ENCODE data around the gene PYCR2. TPM values are rescaled to one million over a fixed set of nuclear protein-coding genes. Genes with fewer than 3 reads are reported as not detected.
"Not testable (repeated sequence)": the region's sequence is repeated elsewhere in the genome, so short reads cannot be mapped to it uniquely, and the experiment has no call there.

Gene PYCR2
- 100 to 1,000 TPM; 156 to 161 (median 158) TPM for total RNA-seq

DNA sequence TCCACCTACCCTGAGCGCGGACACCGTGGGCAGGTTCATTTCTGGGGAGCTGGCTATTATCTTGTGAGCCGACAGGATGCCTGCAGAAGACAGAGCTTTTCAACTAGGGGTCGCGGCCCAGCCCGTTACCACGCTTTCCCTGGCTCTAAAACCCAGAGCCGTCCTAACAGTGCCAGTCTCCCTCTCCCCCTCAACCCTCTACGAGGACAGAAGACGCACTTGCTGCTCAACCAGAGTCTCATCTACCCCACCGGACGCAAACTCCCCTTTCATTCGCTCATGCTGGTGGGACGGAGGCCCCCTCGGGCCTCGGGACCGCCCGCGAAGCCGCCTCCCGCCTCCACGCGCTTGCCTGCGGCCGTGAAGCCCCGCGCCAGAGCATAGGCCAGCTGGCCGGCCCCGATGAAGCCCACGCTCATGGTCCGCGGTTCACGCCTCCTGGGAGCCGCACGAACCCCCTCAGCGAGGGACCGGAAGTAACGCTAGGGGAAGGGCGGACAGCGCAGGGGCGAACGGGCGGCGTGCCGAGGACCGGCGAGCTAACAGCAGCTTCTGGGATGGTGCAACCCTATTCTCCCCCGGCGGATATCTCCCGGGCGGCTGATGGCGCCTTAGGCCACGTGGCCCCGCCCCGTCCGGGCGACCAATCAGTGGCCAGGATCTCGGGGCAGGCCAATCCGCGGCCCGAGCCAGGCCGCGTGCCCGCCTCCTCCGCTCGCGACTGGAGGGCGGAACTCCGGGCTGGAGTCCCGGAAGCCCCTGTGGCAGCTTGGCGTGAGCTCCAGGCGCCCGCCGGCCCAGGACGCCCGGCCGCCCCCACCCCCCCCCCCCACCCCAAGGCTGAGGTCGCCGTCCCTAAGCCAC is at the start of gene PYCR2:
TSS of gene PYCR2 (minus strand) at position 559 of the 864 bp plus-strand sequence. CDS start at position 419, 140 bp downstream.
- peak within 1 kb of the TSS; percentile 95 for H3K4me3 Mint-ChIP-seq
- ATAC-seq, result peak; percentile 98 to 99
- no peaks in the 10 kb centered on the region for H3K27me3 Mint-ChIP-seq (ENCODE audit: low read depth)
- peaks cover 47% of the 10 kb centered on the region for H3K4me1 Mint-ChIP-seq (ENCODE audit: low read depth)
- no peaks in the 10 kb centered on the region for H3K9me3 Mint-ChIP-seq
- peak; percentile 91 for DNase-seq
- H3K36me3 Mint-ChIP-seq (ENCODE audit: insufficient read depth), result peaks cover 14% of the 10 kb centered on the region

DNA sequence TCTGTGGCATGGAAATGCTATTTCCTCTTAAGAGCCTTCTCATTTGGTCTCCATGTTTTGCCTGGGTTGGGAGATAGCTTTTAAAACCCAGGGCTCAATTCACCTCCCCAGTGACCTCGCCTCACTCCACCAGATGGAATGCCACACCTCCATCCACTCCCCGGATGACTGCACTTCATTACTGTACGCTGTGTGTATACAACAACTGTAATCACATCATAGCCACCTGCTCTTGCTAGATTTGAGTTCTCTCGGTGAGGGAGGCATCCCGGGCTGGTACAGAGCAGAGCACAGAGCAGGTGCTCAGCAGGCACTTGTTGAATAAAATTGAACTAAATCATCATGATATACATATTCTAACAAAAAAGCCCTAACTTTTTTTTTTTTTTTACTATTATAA is 49.1 kb upstream of the PYCR2 start:
- peaks cover 4% of the 10 kb centered on the region for H3K4me1 Mint-ChIP-seq (ENCODE audit: low read depth)
- no peak overlapping the region for H3K4me3 Mint-ChIP-seq
- ATAC-seq (no peak), DNase-seq (no peak)
- no peaks in the 10 kb centered on the region for H3K27me3 Mint-ChIP-seq (ENCODE audit: low read depth)
- no peaks in the 10 kb centered on the region for H3K9me3 Mint-ChIP-seq
- H3K36me3 Mint-ChIP-seq (ENCODE audit: insufficient read depth), result no peaks in the 10 kb centered on the region

DNA sequence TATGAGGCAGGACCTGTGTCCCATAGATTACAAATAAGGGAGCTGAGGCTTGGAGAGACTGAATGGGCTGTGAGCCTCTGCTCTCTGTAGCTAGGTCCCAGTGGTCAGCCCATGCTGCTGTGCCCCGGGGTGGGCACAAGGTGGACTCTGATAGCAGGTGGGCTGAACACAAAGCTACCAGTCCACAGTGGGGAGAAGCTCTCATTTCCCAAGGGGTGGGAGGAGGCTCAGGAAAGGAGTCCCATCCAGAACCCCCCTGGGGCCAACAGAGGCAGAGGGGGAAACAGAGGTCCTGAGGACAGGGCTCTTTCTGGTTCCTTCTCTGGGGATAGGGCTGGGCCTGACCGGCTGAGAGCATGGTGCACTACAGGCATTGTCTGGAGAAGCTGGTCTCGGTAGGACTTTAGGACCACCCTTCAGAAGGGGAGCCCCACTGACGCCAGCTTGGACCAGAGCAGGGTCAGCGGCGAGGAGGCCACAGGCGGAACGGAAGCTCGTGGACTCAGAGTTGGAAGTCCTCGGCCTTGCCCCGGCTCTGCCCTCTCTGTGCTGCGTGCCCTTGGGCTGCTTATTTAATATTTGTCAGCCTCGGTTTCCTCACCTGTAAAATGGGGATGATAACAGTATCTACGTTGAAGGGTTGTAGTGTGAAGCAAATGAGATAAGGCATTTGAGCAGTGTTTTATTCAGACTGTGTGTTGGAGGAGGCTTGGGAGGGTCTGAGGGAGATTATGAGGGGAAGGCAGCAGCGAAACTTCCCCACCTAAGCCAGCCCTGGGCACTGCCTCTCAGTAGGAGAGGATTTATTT is 48.5 kb upstream of the PYCR2 start:
- DNase-seq (no peak), ATAC-seq (no peak)
- Mint-ChIP-seq H3K4me3 (no peak overlapping the region), H3K36me3 (ENCODE audit: insufficient read depth) (no peaks in the 10 kb centered on the region), H3K4me1 (ENCODE audit: low read depth) (peaks cover 4% of the 10 kb centered on the region), H3K27me3 (ENCODE audit: low read depth) (no peaks in the 10 kb centered on the region), H3K9me3 (no peaks in the 10 kb centered on the region)

GRCh38 chr1:225970592-225971157 is 46.6 kb upstream of the PYCR2 start:
- not testable (repeated sequence) for H3K4me3 Mint-ChIP-seq; H3K27me3 Mint-ChIP-seq (ENCODE audit: low read depth); H3K36me3 Mint-ChIP-seq (ENCODE audit: insufficient read depth); H3K9me3 Mint-ChIP-seq; DNase-seq; H3K4me1 Mint-ChIP-seq (ENCODE audit: low read depth); ATAC-seq

- not testable (repeated sequence) for H3K36me3 Mint-ChIP-seq (ENCODE audit: insufficient read depth); ATAC-seq
Measured at GRCh38 chr1:225969751-225970150, 45.7 kb upstream of the PYCR2 start.

GRCh38 chr1:225965231-225965630 is 41.2 kb upstream of the PYCR2 start:
- no peaks in the 10 kb centered on the region for H3K9me3 Mint-ChIP-seq
- H3K36me3 Mint-ChIP-seq (ENCODE audit: insufficient read depth), result no peaks in the 10 kb centered on the region
- DNase-seq (no peak), ATAC-seq (no peak)
- H3K27me3 Mint-ChIP-seq (ENCODE audit: low read depth), result peaks cover 6% of the 10 kb centered on the region
- no peaks in the 10 kb centered on the region for H3K4me1 Mint-ChIP-seq (ENCODE audit: low read depth)
- H3K4me3 Mint-ChIP-seq, result no peak overlapping the region

More at GRCh38 chr1:225969751-225970150, 45.7 kb upstream of the PYCR2 start:
- not testable (repeated sequence) for H3K4me3 Mint-ChIP-seq; H3K27me3 Mint-ChIP-seq (ENCODE audit: low read depth); H3K4me1 Mint-ChIP-seq (ENCODE audit: low read depth); DNase-seq; H3K9me3 Mint-ChIP-seq

GRCh38 chr1:225963735-225964530 is 39.9 kb upstream of the PYCR2 start:
- Mint-ChIP-seq H3K9me3 (no peaks in the 10 kb centered on the region), H3K27me3 (ENCODE audit: low read depth) (peaks cover 6% of the 10 kb centered on the region)
- ATAC-seq, result no peak

DNA sequence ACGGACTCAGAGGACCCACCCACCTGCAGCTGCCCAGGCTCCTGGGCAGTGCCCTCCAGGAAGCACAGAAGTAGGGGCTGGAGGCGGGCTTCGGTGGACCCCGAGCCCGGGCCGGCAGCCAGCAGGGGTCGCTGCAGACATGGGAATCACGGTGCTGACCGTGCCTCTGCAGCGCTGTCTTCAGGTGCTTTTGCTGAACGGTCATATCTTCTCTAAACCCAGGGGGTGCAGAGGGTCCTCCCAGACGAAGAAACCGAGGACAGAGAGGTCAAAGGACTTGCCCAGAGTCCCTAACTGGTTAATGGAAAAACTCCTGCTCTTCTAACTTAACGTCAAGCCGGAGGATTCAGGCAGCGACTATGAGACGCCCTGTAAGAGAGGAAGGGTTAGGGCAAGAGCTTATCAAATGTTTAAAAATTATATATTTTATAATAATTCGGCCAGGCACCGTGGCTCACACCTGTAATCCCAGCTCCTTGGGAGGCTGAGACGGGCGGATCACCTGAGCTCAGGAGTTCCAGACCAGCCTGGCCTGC is 38.5 kb upstream of the PYCR2 start:
- no peaks in the 10 kb centered on the region for H3K4me1 Mint-ChIP-seq (ENCODE audit: low read depth)

More at GRCh38 chr1:225963735-225964530, 39.9 kb upstream of the PYCR2 start:
- H3K36me3 Mint-ChIP-seq (ENCODE audit: insufficient read depth), result no peaks in the 10 kb centered on the region
- no peaks in the 10 kb centered on the region for H3K4me1 Mint-ChIP-seq (ENCODE audit: low read depth)
- DNase-seq, result no peak
- no peak overlapping the region for H3K4me3 Mint-ChIP-seq

DNA sequence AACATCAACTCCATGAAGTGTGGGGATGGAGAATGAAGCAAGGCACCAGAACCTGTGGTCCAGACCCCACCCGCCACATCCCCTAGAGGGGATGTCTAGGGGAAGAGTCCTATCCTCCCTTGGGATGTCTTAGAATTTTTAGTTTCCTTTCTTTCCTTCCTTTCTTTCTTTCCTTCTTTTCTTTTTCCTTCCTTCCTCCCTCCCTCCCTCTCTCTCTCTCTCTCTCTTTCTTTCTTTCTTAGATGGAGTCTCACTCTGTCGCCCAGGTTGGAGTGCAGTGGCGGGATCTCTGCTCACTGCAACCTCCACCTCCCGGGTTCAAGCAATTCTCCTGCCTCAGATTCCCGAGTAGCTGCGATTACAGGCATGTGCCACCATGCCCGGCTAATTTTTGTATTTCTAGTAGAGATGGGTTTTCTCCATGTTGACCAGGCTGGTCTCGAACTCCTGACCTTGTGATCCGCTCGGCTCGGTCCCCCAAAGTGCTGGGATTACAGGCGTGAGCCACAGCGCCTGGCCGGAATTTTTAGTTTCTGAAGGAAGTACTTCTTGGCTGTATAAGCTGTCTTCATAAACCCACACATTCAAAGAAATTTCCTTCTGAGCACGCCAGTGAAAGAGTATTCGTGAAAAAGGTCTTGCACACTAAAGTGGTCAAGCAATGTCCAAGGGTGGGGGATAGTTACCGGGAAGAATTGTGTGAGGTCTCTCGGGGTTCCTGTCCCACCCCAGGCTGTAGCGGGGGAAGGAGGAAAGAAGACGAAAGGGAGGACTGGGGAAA is 37.8 kb upstream of the PYCR2 start:
- ATAC-seq (no peak), DNase-seq (no peak)
- H3K4me3 Mint-ChIP-seq, result no peak overlapping the region
- no peaks in the 10 kb centered on the region for H3K36me3 Mint-ChIP-seq (ENCODE audit: insufficient read depth)
- no peaks in the 10 kb centered on the region for H3K4me1 Mint-ChIP-seq (ENCODE audit: low read depth)
- no peaks in the 10 kb centered on the region for H3K9me3 Mint-ChIP-seq
- H3K27me3 Mint-ChIP-seq (ENCODE audit: low read depth), result peaks cover 6% of the 10 kb centered on the region

More for the DNA sequence above, 38.5 kb upstream of the PYCR2 start:
- Mint-ChIP-seq H3K9me3 (no peaks in the 10 kb centered on the region), H3K27me3 (ENCODE audit: low read depth) (peaks cover 6% of the 10 kb centered on the region), H3K4me3 (no peak overlapping the region), H3K36me3 (ENCODE audit: insufficient read depth) (no peaks in the 10 kb centered on the region)
- ATAC-seq (peak; percentile 80 to 84), DNase-seq (peak; percentile 59)

- DNase-seq (no peak), ATAC-seq (no peak)
- Mint-ChIP-seq H3K9me3 (no peaks in the 10 kb centered on the region), H3K4me1 (ENCODE audit: low read depth) (no peaks in the 10 kb centered on the region), H3K36me3 (ENCODE audit: insufficient read depth) (no peaks in the 10 kb centered on the region), H3K4me3 (no peak overlapping the region), H3K27me3 (ENCODE audit: low read depth) (peaks cover 10% of the 10 kb centered on the region)
Measured at GRCh38 chr1:225958041-225958440, 34.0 kb upstream of the PYCR2 start.

- Mint-ChIP-seq H3K9me3 (no peaks in the 10 kb centered on the region), H3K4me1 (ENCODE audit: low read depth) (no peaks in the 10 kb centered on the region), H3K4me3 (no peak overlapping the region), H3K36me3 (ENCODE audit: insufficient read depth) (no peaks in the 10 kb centered on the region), H3K27me3 (ENCODE audit: low read depth) (peaks cover 15% of the 10 kb centered on the region)
- ATAC-seq (no peak), DNase-seq (no peak)
Measured at GRCh38 chr1:225954753-225955152, 30.7 kb upstream of the PYCR2 start.

DNA sequence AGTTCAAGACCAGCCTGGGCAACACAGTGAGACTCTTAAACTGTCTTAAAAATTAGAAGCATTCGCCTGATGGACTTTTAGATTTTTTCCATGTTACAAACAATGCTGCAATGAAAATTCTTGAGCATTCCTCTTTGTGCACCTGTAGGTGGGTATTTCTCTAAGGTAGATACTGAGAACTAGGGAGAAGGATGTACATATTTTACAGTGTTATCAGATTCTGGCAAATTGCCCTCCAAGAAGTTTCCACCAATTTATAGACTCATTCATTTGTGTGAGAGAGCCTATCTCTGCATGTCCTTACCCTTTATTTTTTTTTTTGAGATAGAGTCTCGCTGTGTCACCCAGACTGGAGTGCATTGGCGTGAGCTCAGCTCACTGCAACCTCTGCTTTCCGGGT is 29.3 kb upstream of the PYCR2 start:
- Mint-ChIP-seq H3K27me3 (ENCODE audit: low read depth) (peaks cover 15% of the 10 kb centered on the region), H3K36me3 (ENCODE audit: insufficient read depth) (no peaks in the 10 kb centered on the region), H3K4me3 (no peak overlapping the region), H3K4me1 (ENCODE audit: low read depth) (no peaks in the 10 kb centered on the region), H3K9me3 (no peaks in the 10 kb centered on the region)
- DNase-seq, result no peak
- ATAC-seq, result no peak

- no peaks in the 10 kb centered on the region for H3K36me3 Mint-ChIP-seq (ENCODE audit: insufficient read depth)
- no peak for DNase-seq
- ATAC-seq, result no peak
- no peaks in the 10 kb centered on the region for H3K4me1 Mint-ChIP-seq (ENCODE audit: low read depth)
- H3K9me3 Mint-ChIP-seq, result no peaks in the 10 kb centered on the region
- no peak overlapping the region for H3K4me3 Mint-ChIP-seq
- H3K27me3 Mint-ChIP-seq (ENCODE audit: low read depth), result peaks cover 15% of the 10 kb centered on the region
Measured at GRCh38 chr1:225950905-225951497, 27.0 kb upstream of the PYCR2 start.

Data from activated T-cell treated with anti-CD3 and anti-CD28 coated beads, Interleukin-2, amount 50 U/mL, for 4 hours (primary cell).